ENCODE measurements around the gene DDX50.

Gene DDX50

DNA sequence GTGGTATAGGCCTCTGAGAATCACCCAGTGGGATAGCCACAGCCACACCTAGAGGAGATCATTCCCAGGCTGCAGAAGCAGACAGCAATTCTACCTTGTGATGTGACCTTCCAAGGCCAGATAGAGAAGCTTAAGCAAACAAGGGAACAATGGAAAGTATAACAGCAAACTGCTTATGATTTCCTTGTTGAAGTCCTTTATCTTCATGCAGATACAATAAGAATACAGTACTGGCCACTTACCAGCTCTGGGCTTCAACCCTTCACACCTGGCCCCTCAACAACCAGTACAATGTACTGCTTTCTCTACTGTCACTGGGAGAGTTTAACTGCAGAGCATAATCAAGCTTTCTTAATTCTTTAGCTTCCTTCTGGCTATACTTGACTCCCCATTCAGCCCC lies 22.6 kb upstream of the DDX50 start:
- Histone ChIP-seq H3K4me2 (ENCODE audit: low read length) (no peak overlapping the region), H3K36me3 (ENCODE audit: control insufficient read depth, low read length) (no peaks in the 10 kb centered on the region), H3K27me3 (ENCODE audit: control insufficient read depth, low read length) (peaks cover 4% of the 10 kb centered on the region; the same call in 1 of the 2 replicates), H3K79me2 (ENCODE audit: control insufficient read depth, low read length) (no peaks in the 10 kb centered on the region), H4K20me1 (ENCODE audit: control insufficient read depth, insufficient read depth, low read depth, low read length) (no peaks in the 10 kb centered on the region), H3K4me1 (ENCODE audit: control insufficient read depth, low read length) (no peaks in the 10 kb centered on the region), H3K27ac (ENCODE audit: low read depth, low read length) (no peak overlapping the region), H3F3A (ENCODE audit: control insufficient read depth, insufficient read depth) (no peaks in the 10 kb centered on the region), H3K9me2 (replicated peaks; ENCODE audit: control insufficient read depth, low read length) (no peaks in the 10 kb centered on the region), H3K4me3 (ENCODE audit: low read length) (no peak overlapping the region), H3K9me3 (ENCODE audit: control insufficient read depth, insufficient read depth, low read length) (no peaks in the 10 kb centered on the region)
- TF ChIP-seq CTCF (IDR thresholded peaks at IDR 0.05; ENCODE audit: low read depth, low read length, poor library complexity, severe bottlenecking) (no peak), EZH2phosphoT487 (IDR thresholded peaks at IDR 0.05; ENCODE audit: borderline replicate concordance, low read length) (no peak)

- Histone ChIP-seq H3K9me2 (replicated peaks; ENCODE audit: control insufficient read depth, low read length) (no peaks in the 10 kb centered on the region), H3K27ac (ENCODE audit: low read depth, low read length) (no peak overlapping the region), H3K4me3 (ENCODE audit: low read length) (no peak overlapping the region), H3K4me2 (ENCODE audit: low read length) (no peak overlapping the region), H3K36me3 (ENCODE audit: control insufficient read depth, low read length) (no peaks in the 10 kb centered on the region), H3K27me3 (ENCODE audit: control insufficient read depth, low read length) (peaks cover 4% of the 10 kb centered on the region; the same call in 1 of the 2 replicates), H4K20me1 (ENCODE audit: control insufficient read depth, insufficient read depth, low read depth, low read length) (no peaks in the 10 kb centered on the region), H3K79me2 (ENCODE audit: control insufficient read depth, low read length) (no peaks in the 10 kb centered on the region), H3F3A (ENCODE audit: control insufficient read depth, insufficient read depth) (no peaks in the 10 kb centered on the region), H3K4me1 (ENCODE audit: control insufficient read depth, low read length) (no peaks in the 10 kb centered on the region), H3K9me3 (ENCODE audit: control insufficient read depth, insufficient read depth, low read length) (no peaks in the 10 kb centered on the region)
- TF ChIP-seq EZH2phosphoT487 (IDR thresholded peaks at IDR 0.05; ENCODE audit: borderline replicate concordance, low read length) = no peak
- TF ChIP-seq CTCF (IDR thresholded peaks at IDR 0.05; ENCODE audit: low read depth, low read length, poor library complexity, severe bottlenecking) = no peak
Observed at GRCh38 chr10:68879628-68880027, 21.5 kb upstream of the DDX50 start.

DNA sequence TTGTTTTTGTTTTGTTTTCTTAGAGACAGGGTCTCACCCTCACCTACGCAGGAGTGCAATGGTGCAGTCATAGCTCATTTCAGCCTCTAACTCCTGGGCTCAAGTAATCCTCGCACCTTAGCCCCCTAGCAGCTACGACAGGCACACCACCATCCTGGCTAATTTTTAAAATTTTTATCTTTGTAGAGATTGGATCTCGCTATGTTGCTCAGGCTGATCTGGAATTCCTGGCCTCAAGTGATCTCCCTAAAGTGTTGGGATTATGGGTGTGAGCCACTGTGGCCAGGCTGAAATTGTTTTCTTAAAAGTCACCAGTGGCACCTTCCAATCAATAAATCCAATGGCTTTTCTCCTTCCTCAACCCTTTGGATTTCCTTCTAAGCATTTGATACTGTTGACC lies 20.9 kb upstream of the DDX50 start:
- Histone ChIP-seq H3K4me3 (ENCODE audit: low read length) (no peak overlapping the region), H3K9me3 (ENCODE audit: control insufficient read depth, insufficient read depth, low read length) (no peaks in the 10 kb centered on the region), H3K4me2 (ENCODE audit: low read length) (no peak overlapping the region), H3K9me2 (replicated peaks; ENCODE audit: control insufficient read depth, low read length) (no peaks in the 10 kb centered on the region), H3K4me1 (ENCODE audit: control insufficient read depth, low read length) (no peaks in the 10 kb centered on the region), H3F3A (ENCODE audit: control insufficient read depth, insufficient read depth) (no peaks in the 10 kb centered on the region), H3K27ac (ENCODE audit: low read depth, low read length) (no peak overlapping the region), H3K36me3 (ENCODE audit: control insufficient read depth, low read length) (no peaks in the 10 kb centered on the region), H3K79me2 (ENCODE audit: control insufficient read depth, low read length) (no peaks in the 10 kb centered on the region), H4K20me1 (ENCODE audit: control insufficient read depth, insufficient read depth, low read depth, low read length) (no peaks in the 10 kb centered on the region), H3K27me3 (ENCODE audit: control insufficient read depth, low read length) (peaks cover 4% of the 10 kb centered on the region; the same call in 1 of the 2 replicates)
- TF ChIP-seq EZH2phosphoT487 (IDR thresholded peaks at IDR 0.05; ENCODE audit: borderline replicate concordance, low read length) (no peak), CTCF (IDR thresholded peaks at IDR 0.05; ENCODE audit: low read depth, low read length, poor library complexity, severe bottlenecking) (no peak)
